Left lung (tissue), 10 donors: ENCODE data around the gene POGLUT3. TPM values are rescaled to one million over a fixed set of nuclear protein-coding genes. Genes with fewer than 3 reads are reported as not detected.

Experiments used
- ATAC-seq: fragments of 200-7000 bp; cut with Tn5 transposase; one replicate; pipeline ENCODE4 v1.9.1; 2020; ENCODE audit warnings: moderate library complexity
- DNase-seq, 4 donors: peaks; one replicate each; pipeline ENCODE4 v3.0.0-alpha.2; 2013 to 2020
- H3K27ac ChIP-seq, 2 donors: fragments of 200-600 bp; sonication (generic) in 1 of 2; one replicate each; pipeline versions ENCODE4 v1.5.0 to v1.8.0; 2020 to 2021
- H3K27me3 ChIP-seq, 2 donors: fragments of 200-600 bp; sonication (generic) in 1 of 2; one replicate each; pipeline versions ENCODE4 v1.5.0 to v1.8.0; 2020 to 2021
- H3K36me3 ChIP-seq, 2 donors: fragments of 200-600 bp; sonication (generic) in 1 of 2; one replicate each; pipeline versions ENCODE4 v1.5.0 to v1.8.0; 2020 to 2021
- H3K4me1 ChIP-seq, 2 donors: fragments of 200-600 bp; one replicate each; pipeline ENCODE4 v1.8.0; 2021
- H3K4me3 ChIP-seq, 2 donors: fragments of 200-600 bp; sonication (generic) in 1 of 2; one replicate each; pipeline versions ENCODE4 v1.5.0 to v1.8.0; 2020 to 2021; ENCODE audit warnings: mild to moderate bottlenecking in 1 of 2
- H3K9me3 ChIP-seq, 2 donors: fragments of 200-600 bp; sonication (generic) in 1 of 2; one replicate each; pipeline versions ENCODE4 v1.5.0 to v1.8.0; 2020 to 2021
- CTCF ChIP-seq, 2 donors: fragments of 200-600 bp; sonication (generic) in 1 of 2; IDR thresholded peaks; one replicate each; pipeline versions ENCODE4 v1.5.0 to v1.8.0; 2021; ENCODE audit warnings: antibody characterized with exemption in 2 of 2
- intact Hi-C, 2 donors: fragments of 100-400 bp; cut with DNase I; formaldehyde crosslinking; loops; one replicate each; pipeline versions ENCODE4 v1.11.2 to v1.14.2; 2022
- polyA plus RNA-seq, 6 donors: library from polyadenylated mRNA; unstranded; fragments of 120-200 nt; gene quantifications; one replicate each; pipeline ENCODE4 v1.2.1, GENCODE V29; 2013; ENCODE audit not compliant: insufficient read length in 6 of 6
- total RNA-seq, 2 donors: library from RNA; stranded (reverse); fragmentation: NEBNext Ultra II Directional; extraction: Animal tissue kit (Norgen Biotek cat#: 25700); gene quantifications; one replicate each; pipeline ENCODE4 v1.2.1, GENCODE V29; 2021
- donor health status: DM: no; HTN: yes; CAD: no.
- donor health status: DM: no; HTN: no; CAD: no.

Gene POGLUT3
- total and polyA plus RNA-seq, 8 donors = 27.4 to 77.7 (median 65.6) TPM

- Histone ChIP-seq H3K4me1 (no peaks in the 10 kb centered on the region), H3K27me3 (no peaks in the 10 kb centered on the region), H3K4me3 (no peak overlapping the region), H3K9me3 (no peaks in the 10 kb centered on the region), H3K36me3 (no peaks in the 10 kb centered on the region), H3K27ac (no peak overlapping the region)
- no peak for TF ChIP-seq CTCF (IDR thresholded peaks at IDR 0.05)
- DNase-seq (no peak), ATAC-seq (peak; percentile 66)
- intact Hi-C loops = no loop called here
These were observed 36.2 kb upstream of the POGLUT3 start for GRCh38 chr11:108534274-108534882.

GRCh38 chr11:108530426-108530825, 32.2 kb upstream of the POGLUT3 start:
- DNase-seq (no peak), ATAC-seq (no peak)
- H3K9me3 ChIP-seq = no peaks in the 10 kb centered on the region
- intact Hi-C loops = no loop called here
- H3K27me3 ChIP-seq = no peaks in the 10 kb centered on the region
- H3K36me3 ChIP-seq = no peaks in the 10 kb centered on the region
- H3K4me3 ChIP-seq = no peak overlapping the region
- no peaks in the 10 kb centered on the region for H3K4me1 ChIP-seq
- no peak for TF ChIP-seq CTCF (IDR thresholded peaks at IDR 0.05)
- no peak overlapping the region for H3K27ac ChIP-seq

- no peak for TF ChIP-seq CTCF (IDR thresholded peaks at IDR 0.05)
- no peak for ATAC-seq
- intact Hi-C loops = no loop called here
- no peaks in the 10 kb centered on the region for H3K9me3 ChIP-seq
- no peak overlapping the region for H3K4me3 ChIP-seq
- DNase-seq = no peak
- no peaks in the 10 kb centered on the region for H3K27me3 ChIP-seq
- no peaks in the 10 kb centered on the region for H3K4me1 ChIP-seq
- no peak overlapping the region for H3K27ac ChIP-seq
- H3K36me3 ChIP-seq = no peaks in the 10 kb centered on the region
These were observed 29.2 kb upstream of the POGLUT3 start for GRCh38 chr11:108527382-108527781.

- DNase-seq (no peak), ATAC-seq (peak; percentile 81)
- H3K4me1 ChIP-seq = no peaks in the 10 kb centered on the region
- no peaks in the 10 kb centered on the region for H3K9me3 ChIP-seq
- intact Hi-C loops = no loop called here
- TF ChIP-seq CTCF (IDR thresholded peaks at IDR 0.05) = no peak
- H3K27ac ChIP-seq = no peak overlapping the region
- no peaks in the 10 kb centered on the region for H3K27me3 ChIP-seq
- no peaks in the 10 kb centered on the region for H3K36me3 ChIP-seq
- H3K4me3 ChIP-seq = no peak overlapping the region
These were observed 27.0 kb upstream of the POGLUT3 start for GRCh38 chr11:108525161-108525560.

GRCh38 chr11:108524422-108524821, 26.2 kb upstream of the POGLUT3 start:
- ATAC-seq = peak; percentile 41
- no peak for TF ChIP-seq CTCF (IDR thresholded peaks at IDR 0.05)

More at GRCh38 chr11:108524422-108524821, 26.2 kb upstream of the POGLUT3 start:
- H3K27me3 ChIP-seq = no peaks in the 10 kb centered on the region
- H3K36me3 ChIP-seq = no peaks in the 10 kb centered on the region
- no peak overlapping the region for H3K27ac ChIP-seq
- DNase-seq = no peak
- H3K4me3 ChIP-seq = no peak overlapping the region
- no peaks in the 10 kb centered on the region for H3K9me3 ChIP-seq
- no peaks in the 10 kb centered on the region for H3K4me1 ChIP-seq
- intact Hi-C loops = no loop called here
